Right lobe of liver (tissue), 4 donors: Measurements from ENCODE around the gene EID3.

Source experiments
- CTCF ChIP-seq, 4 donors: fragments of 200-600 bp in 3 of 4; fragments of 450-650 bp in 1 of 4; IDR thresholded peaks; one replicate each; pipeline versions ENCODE4 v1.5.1 to v1.8.0; 2016 to 2022; ENCODE audit warnings: antibody characterized with exemption in 4 of 4, mild to moderate bottlenecking in 2 of 4
- POLR2A ChIP-seq: fragments of 450-650 bp; IDR thresholded peaks from one replicate; pipeline ENCODE4 v1.6.1; 2017; ENCODE audit warnings: antibody characterized with exemption, mild to moderate bottlenecking
- donor health status: DM: no; HTN: no; CAD: no.
- donor health status: DM: no; HTN: no; CAD: no.
- donor health status: DM: no; HTN: yes; CAD: no.

- no peak for TF ChIP-seq POLR2A
- no peak for TF ChIP-seq CTCF (IDR thresholded peaks at IDR 0.05)
Measured at GRCh38 chr12:104280111-104280510, 23.4 kb upstream of the EID3 start.
